Karpas-422 (cell line): ENCODE results near the gene REXO1. TPM values are rescaled to one million over a fixed set of nuclear protein-coding genes. Genes with fewer than 3 reads are reported as not detected.

Experiments
- DNase-seq: peaks from one replicate; pipeline ENCODE4 v3.0.0-alpha.2; 2015
- H2AFZ ChIP-seq: fragments of 200-600 bp; sonication (generic); 2 replicates; pipeline ENCODE4 v1.6.1; 2014; ENCODE audit warnings: antibody characterized with exemption, low read length, mixed read lengths
- H3K27ac ChIP-seq: fragments of 200-600 bp; sonication (generic); 2 replicates; pipeline ENCODE4 v1.5.1; 2014; ENCODE audit warnings: mild to moderate bottlenecking, low read length, moderate library complexity
- H3K27me3 ChIP-seq: fragments of 200-600 bp; sonication (generic); 2 replicates; pipeline ENCODE4 v1.6.1; 2014; ENCODE audit warnings: low read length, mixed read lengths
- H3K36me3 ChIP-seq: fragments of 200-600 bp; sonication (generic); 2 replicates; pipeline ENCODE4 v1.6.1; 2014; ENCODE audit warnings: low read length, mixed read lengths; ENCODE audit not compliant: insufficient read depth
- H3K4me1 ChIP-seq: fragments of 200-600 bp; sonication (generic); 2 replicates; pipeline ENCODE4 v1.6.1; 2014; ENCODE audit warnings: mild to moderate bottlenecking, low read length, mixed read lengths
- H3K4me2 ChIP-seq: fragments of 200-600 bp; sonication (generic); 2 replicates; pipeline ENCODE4 v1.6.1; 2014; ENCODE audit warnings: low read length, low read depth, mild to moderate bottlenecking; ENCODE audit not compliant: poor library complexity, severe bottlenecking
- H3K4me3 ChIP-seq: fragments of 200-600 bp; sonication (generic); 2 replicates; pipeline ENCODE4 v1.5.1; 2014; ENCODE audit warnings: mild to moderate bottlenecking, antibody characterized with exemption, low read length, mixed read lengths
- H3K79me2 ChIP-seq: fragments of 200-600 bp; sonication (generic); 2 replicates; pipeline ENCODE4 v1.6.1; 2014; ENCODE audit warnings: mild to moderate bottlenecking, low read length, mixed read lengths
- H3K9ac ChIP-seq: fragments of 200-600 bp; sonication (generic); 2 replicates; pipeline ENCODE4 v1.6.0; 2014; ENCODE audit warnings: low read length
- H3K9me2 ChIP-seq: fragments of 200-600 bp; sonication (generic), shearing (Covaris generic); replicated peaks from 2 replicates; pipeline ENCODE4 v1.6.0; 2014; ENCODE audit warnings: mild to moderate bottlenecking, low read length, moderate library complexity; ENCODE audit not compliant: insufficient read depth
- H3K9me3 ChIP-seq: fragments of 300-700, 200-600 bp; sonication (generic); 2 replicates; pipeline ENCODE4 v1.6.1; 2014; ENCODE audit warnings: low read length, mixed read lengths
- H4K20me1 ChIP-seq: fragments of 200-600 bp; sonication (generic); 2 replicates; pipeline ENCODE4 v1.6.1; 2014; ENCODE audit warnings: mild to moderate bottlenecking, antibody characterized with exemption, low read length, low read depth; ENCODE audit not compliant: insufficient read depth
- total RNA-seq: library from RNA; depleted of rRNA; stranded (reverse); fragments of >200 nt; shearing (Covaris generic); gene quantifications from 2 replicates; pipeline ENCODE4 v1.2.3, GENCODE V29; 2014; ENCODE audit warnings: low replicate concordance

REXO1 gene
- total RNA-seq, 1 experiment from 2014 or later, result 15.7 TPM

GRCh38 chr19:1837625-1838105 lies 10.6 kb downstream of the REXO1 start:
- Histone ChIP-seq H3K79me2 (peaks cover 92% of the 10 kb centered on the region), H3K9me2 (no peaks in the 10 kb centered on the region), H3K4me1 (no peaks in the 10 kb centered on the region), H2AFZ (no peak overlapping the region), H3K27me3 (no peaks in the 10 kb centered on the region), H3K36me3 (no peaks in the 10 kb centered on the region), H3K9me3 (no peaks in the 10 kb centered on the region), H3K9ac (no peak overlapping the region), H3K27ac (no peak overlapping the region), H4K20me1 (peaks cover 77% of the 10 kb centered on the region), H3K4me2 (no peak overlapping the region), H3K4me3 (no peak overlapping the region)
- peak; percentile 91 for DNase-seq

- H3K9ac ChIP-seq, result no peak overlapping the region
Measured at GRCh38 chr19:1837222-1837565, 11.1 kb downstream of the REXO1 start.

GRCh38 chr19:1836458-1837221 lies 11.6 kb downstream of the REXO1 start:
- Histone ChIP-seq H2AFZ (no peak overlapping the region), H3K36me3 (no peaks in the 10 kb centered on the region), H3K4me1 (no peaks in the 10 kb centered on the region), H4K20me1 (peaks cover 71% of the 10 kb centered on the region), H3K9me2 (no peaks in the 10 kb centered on the region), H3K4me2 (no peak overlapping the region), H3K9me3 (no peaks in the 10 kb centered on the region), H3K27ac (no peak overlapping the region), H3K79me2 (peaks cover 87% of the 10 kb centered on the region), H3K9ac (no peak overlapping the region), H3K27me3 (no peaks in the 10 kb centered on the region), H3K4me3 (no peak overlapping the region)
- no peak for DNase-seq

More at GRCh38 chr19:1837222-1837565, 11.1 kb downstream of the REXO1 start:
- Histone ChIP-seq H3K9me3 (no peaks in the 10 kb centered on the region), H3K4me3 (no peak overlapping the region), H4K20me1 (peaks cover 74% of the 10 kb centered on the region), H3K9me2 (no peaks in the 10 kb centered on the region), H3K79me2 (peaks cover 89% of the 10 kb centered on the region), H2AFZ (no peak overlapping the region), H3K4me1 (no peaks in the 10 kb centered on the region), H3K4me2 (no peak overlapping the region), H3K36me3 (no peaks in the 10 kb centered on the region), H3K27ac (no peak overlapping the region), H3K27me3 (no peaks in the 10 kb centered on the region)
- DNase-seq, result no peak

GRCh38 chr19:1833540-1833939 lies 14.7 kb downstream of the REXO1 start:
- no peak for DNase-seq
- peaks cover 47% of the 10 kb centered on the region for H4K20me1 ChIP-seq
- H3K4me3 ChIP-seq, result no peak overlapping the region
- no peaks in the 10 kb centered on the region for H3K9me3 ChIP-seq
- H3K4me1 ChIP-seq, result no peaks in the 10 kb centered on the region
- no peak overlapping the region for H3K4me2 ChIP-seq
- H3K9ac ChIP-seq, result no peak overlapping the region
- H3K27me3 ChIP-seq, result no peaks in the 10 kb centered on the region
- no peak overlapping the region for H2AFZ ChIP-seq
- no peaks in the 10 kb centered on the region for H3K9me2 ChIP-seq
- H3K36me3 ChIP-seq, result peaks cover 7% of the 10 kb centered on the region; the same call in 1 of the 2 replicates
- no peak overlapping the region for H3K27ac ChIP-seq
- peaks cover 75% of the 10 kb centered on the region for H3K79me2 ChIP-seq

GRCh38 chr19:1832046-1832663 lies 16.1 kb downstream of the REXO1 start:
- Histone ChIP-seq H3K9me2 (no peaks in the 10 kb centered on the region), H3K9me3 (no peaks in the 10 kb centered on the region), H2AFZ (no peak overlapping the region), H3K27me3 (no peaks in the 10 kb centered on the region), H3K27ac (no peak overlapping the region), H3K79me2 (peaks cover 64% of the 10 kb centered on the region), H3K9ac (no peak overlapping the region), H3K36me3 (peaks cover 7% of the 10 kb centered on the region; the same call in 1 of the 2 replicates), H4K20me1 (peaks cover 36% of the 10 kb centered on the region), H3K4me3 (no peak overlapping the region), H3K4me2 (no peak overlapping the region), H3K4me1 (peaks cover 3% of the 10 kb centered on the region; the same call in 1 of the 2 replicates)
- no peak for DNase-seq

GRCh38 chr19:1830978-1831377 lies 17.3 kb downstream of the REXO1 start:
- no peak overlapping the region for H3K27ac ChIP-seq
- H3K79me2 ChIP-seq, result peaks cover 54% of the 10 kb centered on the region

GRCh38 chr19:1830568-1830967 lies 17.7 kb downstream of the REXO1 start:
- Histone ChIP-seq H2AFZ (no peak overlapping the region), H3K27me3 (no peaks in the 10 kb centered on the region), H3K9me3 (no peaks in the 10 kb centered on the region), H4K20me1 (peaks cover 24% of the 10 kb centered on the region; the same call in 1 of the 2 replicates), H3K27ac (no peak overlapping the region), H3K9me2 (no peaks in the 10 kb centered on the region), H3K79me2 (peaks cover 54% of the 10 kb centered on the region), H3K4me2 (no peak overlapping the region), H3K9ac (no peak overlapping the region), H3K36me3 (peaks cover 7% of the 10 kb centered on the region; the same call in 1 of the 2 replicates), H3K4me3 (no peak overlapping the region), H3K4me1 (peaks cover 4% of the 10 kb centered on the region; the same call in 1 of the 2 replicates)
- no peak for DNase-seq

More at GRCh38 chr19:1830978-1831377, 17.3 kb downstream of the REXO1 start:
- no peak overlapping the region for H3K4me2 ChIP-seq
- DNase-seq, result no peak
- H2AFZ ChIP-seq, result no peak overlapping the region
- no peaks in the 10 kb centered on the region for H3K9me2 ChIP-seq
- H3K36me3 ChIP-seq, result peaks cover 7% of the 10 kb centered on the region; the same call in 1 of the 2 replicates
- no peak overlapping the region for H3K9ac ChIP-seq
- H3K9me3 ChIP-seq, result no peaks in the 10 kb centered on the region
- H3K4me1 ChIP-seq, result peaks cover 4% of the 10 kb centered on the region; the same call in 1 of the 2 replicates
- H3K27me3 ChIP-seq, result no peaks in the 10 kb centered on the region
- H4K20me1 ChIP-seq, result peaks cover 25% of the 10 kb centered on the region
- H3K4me3 ChIP-seq, result no peak overlapping the region

GRCh38 chr19:1829958-1830357 lies 18.3 kb downstream of the REXO1 start:
- H3K27me3 ChIP-seq, result no peaks in the 10 kb centered on the region
- peaks cover 48% of the 10 kb centered on the region for H3K79me2 ChIP-seq
- H2AFZ ChIP-seq, result no peak overlapping the region
- no peak overlapping the region for H3K9ac ChIP-seq
- H3K9me2 ChIP-seq, result no peaks in the 10 kb centered on the region
- peaks cover 7% of the 10 kb centered on the region; the same call in 1 of the 2 replicates for H3K36me3 ChIP-seq
- H4K20me1 ChIP-seq, result peaks cover 19% of the 10 kb centered on the region; the same call in 1 of the 2 replicates
- H3K4me1 ChIP-seq, result peaks cover 4% of the 10 kb centered on the region; the same call in 1 of the 2 replicates
- H3K27ac ChIP-seq, result no peak overlapping the region
- no peak for DNase-seq
- no peaks in the 10 kb centered on the region for H3K9me3 ChIP-seq
- no peak overlapping the region for H3K4me2 ChIP-seq
- H3K4me3 ChIP-seq, result no peak overlapping the region
